ENCODE results near the gene EGLN2. TPM values are rescaled to one million over a fixed set of nuclear protein-coding genes. Genes with fewer than 3 reads are reported as not detected.
"Not testable (repeated sequence)": the region's sequence is repeated elsewhere in the genome, so short reads cannot be mapped to it uniquely, and the experiment has no call there.

The EGLN2 gene
- polyA plus RNA-seq, 3 donors = 30.5 to 121 (median 93.1) TPM

- no peak overlapping the region for H3K27ac ChIP-seq (ENCODE audit: low read depth, low read length)
- WGBS, 3 donors = 95 to 97% (median 96%) methylated on average over 22 of the region's 22 CpGs
Measured at GRCh38 chr19:40827386-40828247, 28.6 kb downstream of the EGLN2 start.

- no peak overlapping the region for H3K27ac ChIP-seq (ENCODE audit: low read depth, low read length)
Measured at GRCh38 chr19:40829205-40829604, 30.2 kb downstream of the EGLN2 start.

- H3K27ac ChIP-seq (ENCODE audit: low read depth, low read length) = not testable (repeated sequence)
- WGBS, 3 donors = 95 to 97% (median 97%) methylated on average over 14 to 16 of the region's 16 CpGs
Measured at GRCh38 chr19:40830741-40831140, 31.8 kb downstream of the EGLN2 start.

- H3K27ac ChIP-seq (ENCODE audit: low read depth, low read length) = no peak overlapping the region
- WGBS, 3 donors = 50 to 57% (median 56%) methylated on average over 7 of the region's 7 CpGs
Measured at GRCh38 chr19:40831502-40832430, 32.8 kb downstream of the EGLN2 start.

GRCh38 chr19:40832431-40832790 lies 33.4 kb downstream of the EGLN2 start:
- WGBS, 3 donors = 75 to 83% (median 81%) methylated on average over 4 of the region's 4 CpGs
- H3K27ac ChIP-seq (ENCODE audit: low read depth, low read length) = not testable (repeated sequence)

- H3K27ac ChIP-seq (ENCODE audit: low read depth, low read length) = not testable (repeated sequence)
Measured at GRCh38 chr19:40833728-40834533, 34.9 kb downstream of the EGLN2 start.

GRCh38 chr19:40836754-40837429 lies 37.9 kb downstream of the EGLN2 start:
- 84 to 91% (median 84%) methylated on average over 6 of the region's 6 CpGs for WGBS, 3 donors
- no peak overlapping the region for H3K27ac ChIP-seq (ENCODE audit: low read depth, low read length)

More at GRCh38 chr19:40833728-40834533, 34.9 kb downstream of the EGLN2 start:
- WGBS, 3 donors = 46 to 49% (median 47%) methylated on average over 7 of the region's 7 CpGs

GRCh38 chr19:40838477-40838876 lies 39.5 kb downstream of the EGLN2 start:
- 62 to 77% (median 68%) methylated on average over 1 of the region's 1 CpG for WGBS, 3 donors
- H3K27ac ChIP-seq (ENCODE audit: low read depth, low read length) = not testable (repeated sequence)

GRCh38 chr19:40842012-40842411 lies 43.0 kb downstream of the EGLN2 start:
- WGBS, 3 donors = 93 to 98% (median 95%) methylated on average over 2 to 3 of the region's 3 CpGs
- not testable (repeated sequence) for H3K27ac ChIP-seq (ENCODE audit: low read depth, low read length)

- 36 to 40% (median 37%) methylated on average over 9 of the region's 12 CpGs for WGBS, 3 donors
Measured at GRCh38 chr19:40842997-40843652, 44.1 kb downstream of the EGLN2 start.

GRCh38 chr19:40843653-40844052 lies 44.7 kb downstream of the EGLN2 start:
- 1 to 4% (median 3%) methylated on average over 11 to 16 of the region's 19 CpGs for WGBS, 3 donors
- not testable (repeated sequence) for H3K27ac ChIP-seq (ENCODE audit: low read depth, low read length)

More at GRCh38 chr19:40842997-40843652, 44.1 kb downstream of the EGLN2 start:
- not testable (repeated sequence) for H3K27ac ChIP-seq (ENCODE audit: low read depth, low read length)

GRCh38 chr19:40846722-40847121 lies 47.7 kb downstream of the EGLN2 start:
- not testable (repeated sequence) for H3K27ac ChIP-seq (ENCODE audit: low read depth, low read length)
- 78 to 85% (median 83%) methylated on average over 7 to 8 of the region's 8 CpGs for whole genome bisulfite sequencing, 3 donors

GRCh38 chr19:40850277-40850676 lies 51.3 kb downstream of the EGLN2 start, which contains the start of gene CYP2A6:
CYP2A6 (minus strand) TSS chr19:40850447; CDS start chr19:40850426, 21 bp downstream.
- 89 to 91% (median 91%) methylated on average over 3 of the region's 3 CpGs for WGBS, 3 donors
- H3K27ac ChIP-seq (ENCODE audit: low read depth, low read length) = not testable (repeated sequence)

GRCh38 chr19:40852467-40853152 lies 53.6 kb downstream of the EGLN2 start:
- not testable (repeated sequence) for H3K27ac ChIP-seq (ENCODE audit: low read depth, low read length)
- 19 to 72% (median 71%) methylated on average over 2 of the region's 3 CpGs for WGBS, 3 donors

Data from adipose tissue (tissue), 3 donors.